DMS114 treated with DMSO at 0.1 percent for 48 hours (cell line): Measurements from ENCODE around the gene FABP7.
"Not testable (repeated sequence)": the region's sequence is repeated elsewhere in the genome, so short reads cannot be mapped to it uniquely, and the experiment has no call there.

Source experiments
- DNase-seq: peaks from one replicate; lab custom pipeline; 2025; ENCODE audit not compliant: unreplicated experiment; lab: John Stamatoyannopoulos, UW

The FABP7 gene

DNA sequence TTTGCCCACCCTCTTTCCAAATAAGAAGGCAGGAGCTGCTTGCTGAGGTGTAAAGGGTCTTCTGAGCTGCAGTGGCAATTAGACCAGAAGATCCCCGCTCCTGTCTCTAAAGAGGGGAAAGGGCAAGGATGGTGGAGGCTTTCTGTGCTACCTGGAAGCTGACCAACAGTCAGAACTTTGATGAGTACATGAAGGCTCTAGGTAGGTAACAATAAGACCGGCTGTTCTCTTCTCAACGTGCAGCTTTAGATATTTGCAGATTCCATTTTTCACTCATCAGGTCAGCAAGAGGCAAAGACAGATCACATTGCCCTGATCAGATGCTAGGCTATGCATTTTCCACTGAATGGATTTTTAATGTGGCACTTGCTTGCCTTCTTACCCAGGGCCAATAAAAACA, at the start of gene FABP7:
Gene FABP7 (plus strand): TSS at position 50 of the 400 bp plus-strand sequence. CDS start 79 bp downstream, at position 129.
- DNase-seq, result no peak

DNA sequence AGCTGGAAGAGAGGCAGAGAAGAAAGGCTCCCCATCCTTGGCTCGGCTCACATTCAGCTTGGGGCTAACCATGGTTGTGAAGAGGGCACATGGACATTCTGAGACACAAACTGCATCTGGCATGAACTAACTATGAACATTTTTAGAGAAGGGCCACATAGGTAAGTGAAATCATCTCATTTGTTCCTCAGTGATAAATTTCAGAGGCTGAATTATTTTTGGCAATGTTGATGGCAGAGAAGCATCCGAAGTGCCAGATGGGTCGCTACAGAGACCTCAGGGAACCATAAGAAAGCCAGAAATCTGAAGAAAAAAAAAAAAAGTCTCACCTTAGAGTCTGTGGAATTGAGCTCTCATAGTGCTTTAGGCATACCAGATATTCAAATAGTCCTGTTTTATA, 49.2 kb upstream of the FABP7 start:
- no peak for DNase-seq

DNA sequence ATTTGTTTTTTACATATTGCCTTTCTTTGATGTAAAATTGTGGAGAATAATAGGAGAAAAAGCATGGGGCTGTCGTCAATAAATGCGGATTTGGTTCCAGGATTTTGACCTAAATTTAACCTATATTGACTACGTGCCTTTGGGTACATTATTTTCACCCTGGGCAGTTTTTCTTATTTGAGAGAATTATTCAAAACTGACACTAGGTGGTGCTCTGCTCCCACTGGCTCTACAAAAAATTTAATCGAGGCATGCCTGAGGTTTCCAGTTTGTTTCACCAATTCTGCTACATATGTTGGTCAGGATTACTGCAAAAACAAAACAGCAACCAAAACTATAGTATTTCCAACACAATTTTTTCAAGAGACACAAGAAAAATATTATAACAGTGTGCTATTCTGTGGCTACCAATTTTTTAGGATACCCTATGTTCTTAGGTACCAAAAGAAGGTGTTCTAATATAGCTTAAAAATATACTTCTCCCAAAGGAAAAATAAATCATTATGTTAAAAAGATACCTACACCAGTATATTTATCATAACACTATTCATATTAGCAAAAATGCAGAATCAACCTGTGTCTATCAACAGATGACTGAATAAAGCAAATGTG, 48.6 kb upstream of the FABP7 start:
- peak; percentile 10 for DNase-seq

- no peak for DNase-seq
These were observed 46.3 kb upstream of the FABP7 start for GRCh38 chr6:122733259-122733658.

- no peak for DNase-seq
These were observed 44.8 kb upstream of the FABP7 start for GRCh38 chr6:122734529-122735395.

- no peak for DNase-seq
These were observed 43.9 kb upstream of the FABP7 start for GRCh38 chr6:122735582-122735981.

DNA sequence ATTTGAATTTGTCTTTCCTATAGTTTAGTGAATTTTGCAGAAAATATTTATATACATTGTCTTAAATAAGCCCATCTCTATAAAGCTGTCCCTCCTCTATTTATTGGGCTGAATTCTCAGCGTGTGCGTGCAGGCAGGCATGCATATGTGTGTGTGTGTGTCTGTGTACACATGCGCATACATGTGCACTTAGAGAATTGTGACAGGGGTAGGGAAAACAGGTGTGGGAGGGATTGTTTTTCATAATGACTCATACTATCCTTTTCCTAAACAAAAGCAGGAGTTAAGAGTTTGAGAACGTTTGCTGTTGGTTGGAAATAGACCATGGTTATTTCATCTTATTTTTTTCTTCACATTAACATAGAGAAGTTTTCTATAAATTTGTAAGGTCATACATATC, 43.4 kb upstream of the FABP7 start:
- DNase-seq, result no peak

DNA sequence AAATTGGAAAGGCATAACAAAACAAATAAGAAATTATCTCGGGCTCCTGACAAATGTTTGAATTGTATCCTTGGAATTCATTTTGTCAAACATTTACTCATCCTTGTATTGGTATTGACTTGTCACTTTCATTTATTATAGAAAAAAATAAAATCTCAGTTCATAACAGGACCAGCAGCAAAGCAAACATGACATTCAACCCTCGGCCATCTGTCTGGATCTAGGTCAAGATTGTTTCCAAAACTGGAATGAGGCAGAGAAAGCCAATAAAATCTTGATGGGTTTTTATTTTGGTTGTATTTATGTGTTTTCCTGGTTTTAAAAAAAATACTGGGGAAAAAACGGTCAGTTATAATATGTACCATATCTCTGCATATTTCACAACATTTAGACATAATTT, 42.9 kb upstream of the FABP7 start:
- DNase-seq, result no peak

DNA sequence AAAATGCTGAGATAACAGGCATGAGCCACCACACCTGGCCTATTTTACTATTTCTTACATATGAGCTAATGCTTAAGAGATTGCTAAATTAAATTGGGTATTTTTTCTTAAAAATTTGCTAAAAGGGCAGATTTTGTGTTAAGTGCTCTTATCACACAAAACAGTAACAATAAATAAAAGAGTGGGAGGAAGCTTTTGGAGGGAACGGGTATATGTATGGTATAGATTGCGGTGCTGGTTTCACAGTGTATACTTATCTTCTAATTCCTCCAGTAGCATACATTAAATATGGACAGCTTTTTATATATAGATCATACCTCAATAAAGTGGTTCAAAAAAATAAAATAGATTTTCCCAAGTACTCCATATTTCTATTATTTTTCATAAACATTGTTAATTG, 39.4 kb upstream of the FABP7 start:
- no peak for DNase-seq

DNA sequence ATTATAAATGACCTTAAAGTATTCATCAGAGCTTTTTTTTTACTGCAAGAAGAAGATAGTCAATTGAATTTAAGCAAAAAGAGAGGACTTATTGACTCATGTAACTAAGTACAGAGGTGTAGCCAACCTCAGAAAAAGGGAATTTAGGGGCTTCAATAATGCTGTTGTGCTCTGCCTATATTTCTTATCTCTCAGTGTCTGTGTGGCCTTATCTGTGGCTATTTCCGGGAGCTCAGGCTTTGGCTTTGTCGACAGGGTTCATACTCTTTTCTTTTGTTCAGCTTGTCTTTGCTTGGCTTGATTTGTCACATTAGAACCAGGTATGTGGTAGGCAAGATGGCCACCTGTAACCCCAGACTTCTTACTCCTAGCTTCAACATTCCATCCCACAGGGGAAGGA, 38.6 kb upstream of the FABP7 start:
- no peak for DNase-seq

- DNase-seq, result not testable (repeated sequence)
These were observed 35.3 kb upstream of the FABP7 start for GRCh38 chr6:122744247-122744646.

DNA sequence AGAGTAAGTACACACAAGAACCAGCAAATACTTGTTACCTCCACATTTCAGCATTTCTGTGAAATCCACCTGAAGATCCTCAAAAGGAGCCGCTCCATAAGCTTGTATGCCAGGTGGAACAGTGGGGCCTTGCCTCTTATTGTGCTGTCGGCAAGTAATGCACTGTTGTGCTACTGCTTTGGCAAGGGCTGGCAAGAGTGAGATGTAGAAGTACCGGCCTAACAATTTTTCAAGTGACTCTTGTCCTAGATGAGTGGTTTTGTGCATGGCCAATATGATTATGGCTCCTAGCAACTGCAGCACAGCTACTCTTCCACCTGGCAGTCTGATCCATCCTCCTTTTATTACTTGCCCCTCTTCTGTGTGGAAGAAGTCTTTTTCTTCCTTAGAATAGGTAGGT, 34.7 kb upstream of the FABP7 start:
- DNase-seq, result not testable (repeated sequence)

- DNase-seq, result no peak
These were observed 32.8 kb upstream of the FABP7 start for GRCh38 chr6:122746688-122747087.

GRCh38 chr6:122747573-122747972, 31.9 kb upstream of the FABP7 start:
- DNase-seq, result no peak

DNA sequence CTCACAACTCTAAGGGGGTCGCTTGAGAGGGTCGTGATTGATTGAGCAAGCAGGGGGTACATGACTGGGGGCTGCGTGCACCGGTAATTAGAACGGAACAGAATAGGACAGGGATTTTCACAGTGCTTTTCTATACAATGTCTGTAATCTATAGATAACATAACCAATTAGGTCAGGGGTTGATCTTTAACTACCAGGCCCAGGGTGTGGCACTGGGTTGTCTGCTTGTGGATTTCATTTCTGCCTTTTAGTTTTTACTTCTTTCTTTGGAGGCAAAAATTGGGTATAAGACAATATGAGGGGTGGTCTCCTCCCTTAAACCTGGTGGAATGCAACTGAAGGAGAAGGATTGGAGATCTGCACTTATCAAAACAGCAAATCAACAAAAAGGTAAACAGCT, 30.6 kb upstream of the FABP7 start:
- not testable (repeated sequence) for DNase-seq

DNA sequence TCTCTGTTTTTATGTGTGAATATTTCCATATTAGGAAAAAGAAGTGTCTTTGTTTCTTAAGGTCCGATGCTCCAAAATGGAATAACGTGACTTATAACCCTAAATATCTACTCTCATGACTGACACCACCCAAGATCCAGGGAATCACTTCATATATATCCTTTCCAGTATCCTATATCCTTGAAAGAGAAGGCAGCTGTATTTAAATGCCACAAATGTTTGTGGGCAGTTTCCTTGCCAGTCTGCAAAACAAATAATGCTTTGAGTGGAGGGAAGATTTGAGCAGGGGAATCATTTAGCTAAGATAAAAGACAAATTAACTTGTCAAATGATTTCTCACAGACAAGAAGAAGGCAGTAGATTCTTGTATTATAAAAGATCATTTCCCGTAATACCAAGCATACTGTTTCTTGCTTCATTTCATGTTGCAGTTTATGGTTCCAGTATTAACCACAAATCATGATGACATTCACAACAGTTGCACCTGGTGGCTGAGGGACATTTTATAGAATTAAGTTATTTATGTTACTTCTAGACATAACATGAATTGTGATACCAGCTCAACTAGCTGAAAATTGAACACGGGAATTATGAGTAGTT, 30.0 kb upstream of the FABP7 start:
- DNase-seq, result no peak

- no peak for DNase-seq
These were observed 28.2 kb upstream of the FABP7 start for GRCh38 chr6:122751326-122751725.

GRCh38 chr6:122752459-122752858, 27.1 kb upstream of the FABP7 start:
- DNase-seq, result no peak

- no peak for DNase-seq
These were observed 26.4 kb upstream of the FABP7 start for GRCh38 chr6:122753000-122753687.

GRCh38 chr6:122753688-122754056, 25.8 kb upstream of the FABP7 start:
- no peak for DNase-seq

- DNase-seq, result no peak
These were observed 25.3 kb upstream of the FABP7 start for GRCh38 chr6:122754191-122754731.
